Breast epithelium (tissue), 4 donors: ENCODE measurements around the gene TRIM27. TPM values are rescaled to one million over a fixed set of nuclear protein-coding genes. Genes with fewer than 3 reads are reported as not detected.

Experiments used
- DNase-seq, 2 donors: peaks; one replicate each; pipeline ENCODE4 v3.0.0-alpha.2; 2019; ENCODE audit warnings: low spot score in 2 of 2
- H3K27ac ChIP-seq, 2 donors: fragments of 200-600 bp; sonication (generic) in 1 of 2; one replicate each; pipeline ENCODE4 v1.5.1; 2016 to 2019; ENCODE audit warnings: mild to moderate bottlenecking in 1 of 2
- H3K27me3 ChIP-seq, 2 donors: fragments of 200-600 bp; sonication (generic) in 1 of 2; one replicate each; pipeline versions ENCODE4 v1.5.1 to v1.6.0; 2017 to 2019; ENCODE audit warnings: control low read depth in 1 of 2, mild to moderate bottlenecking in 1 of 2
- H3K36me3 ChIP-seq: fragments of 200-600 bp; one replicate; pipeline ENCODE4 v1.5.1; 2019
- H3K4me1 ChIP-seq, 2 donors: fragments of 200-600 bp; sonication (generic); one replicate each; pipeline ENCODE4 v1.5.1; 2016 to 2019; ENCODE audit warnings: control low read depth in 1 of 2
- H3K4me3 ChIP-seq, 3 donors: fragments of 200-600 bp; sonication (generic); 1 replicate in 2 of 3; 2 replicates in 1 of 3; pipeline ENCODE4 v1.5.1; 2016 to 2019; ENCODE audit warnings: mild to moderate bottlenecking in 3 of 3, moderate library complexity in 2 of 3
- H3K9me3 ChIP-seq, 2 donors: fragments of 200-600 bp; sonication (generic) in 1 of 2; one replicate each; pipeline ENCODE4 v1.5.1; 2016 to 2019; ENCODE audit warnings: control low read depth in 1 of 2
- CTCF ChIP-seq, 3 donors: fragments of 450-650 bp; IDR thresholded peaks; one replicate each; pipeline ENCODE4 v1.5.1; 2016 to 2017; ENCODE audit warnings: antibody characterized with exemption in 3 of 3, mild to moderate bottlenecking in 3 of 3, moderate library complexity in 3 of 3
- POLR2A ChIP-seq: fragments of 450-650 bp; IDR thresholded peaks from one replicate; pipeline ENCODE4 v1.6.1; 2016; ENCODE audit warnings: antibody characterized with exemption, mild to moderate bottlenecking, moderate library complexity
- POLR2AphosphoS5 ChIP-seq, 3 donors: sonication (generic); formaldehyde crosslinking; IDR thresholded peaks; one replicate each; pipeline ENCODE4 v1.6.1; 2017; ENCODE audit warnings: antibody characterized with exemption in 3 of 3
- intact Hi-C: fragments of 100-400 bp; cut with DNase I; formaldehyde crosslinking; loops from one replicate; pipeline ENCODE4 v1.15.1; 2023; ENCODE audit warnings: low total_unique reads
- total RNA-seq, 3 donors: library from RNA; depleted of rRNA; stranded (reverse); fragments of >200 nt; gene quantifications; one replicate each; pipeline ENCODE4 v1.1.0, GENCODE V29; 2016

TRIM27 gene
- total RNA-seq, 3 donors from 2014 or later, result 38.7 to 106 (median 80.3) TPM

- intact Hi-C loops, result no loop called here
- DNase-seq, result peak; percentile 61 to 82
- Histone ChIP-seq H3K4me3 (no peak overlapping the region), H3K9me3 (no peaks in the 10 kb centered on the region), H3K36me3 (no peaks in the 10 kb centered on the region), H3K4me1 (no peaks in the 10 kb centered on the region), H3K27ac (peak overlapping the region; percentile 77 to 86), H3K27me3 (no peaks in the 10 kb centered on the region)
- TF ChIP-seq CTCF (IDR thresholded peaks at IDR 0.05) (no peak), POLR2AphosphoS5 (IDR thresholded peaks at IDR 0.05) (peak in 2 of 3 donors; percentile 16 to 42)
Measured at GRCh38 chr6:28910901-28911690, 12.7 kb downstream of the TRIM27 start.

- intact Hi-C loops, result no loop called here
- Histone ChIP-seq H3K27me3 (no peaks in the 10 kb centered on the region), H3K36me3 (peaks cover 12% of the 10 kb centered on the region), H3K4me1 (no peaks in the 10 kb centered on the region), H3K4me3 (no peak overlapping the region), H3K27ac (no peak overlapping the region), H3K9me3 (no peaks in the 10 kb centered on the region)
- DNase-seq, result no peak
- no peak for TF ChIP-seq POLR2AphosphoS5 (IDR thresholded peaks at IDR 0.05)
- no peak for TF ChIP-seq POLR2A
- no peak for TF ChIP-seq CTCF (IDR thresholded peaks at IDR 0.05)
Measured at GRCh38 chr6:28907394-28907793, 16.4 kb downstream of the TRIM27 start.

- intact Hi-C loops, result no loop called here
- Histone ChIP-seq H3K36me3 (peaks cover 12% of the 10 kb centered on the region), H3K9me3 (no peaks in the 10 kb centered on the region), H3K27ac (no peak overlapping the region), H3K4me1 (no peaks in the 10 kb centered on the region), H3K27me3 (no peaks in the 10 kb centered on the region), H3K4me3 (no peak overlapping the region)
- no peak for DNase-seq
- TF ChIP-seq CTCF (IDR thresholded peaks at IDR 0.05), result no peak
- no peak for TF ChIP-seq POLR2AphosphoS5 (IDR thresholded peaks at IDR 0.05)
Measured at GRCh38 chr6:28906669-28907068, 17.1 kb downstream of the TRIM27 start.

- no peak overlapping the region for H3K27ac ChIP-seq
Measured at GRCh38 chr6:28903686-28904085, 20.1 kb downstream of the TRIM27 start.

More at GRCh38 chr6:28903686-28904085, 20.1 kb downstream of the TRIM27 start:
- no peaks in the 10 kb centered on the region for H3K9me3 ChIP-seq
- no peaks in the 10 kb centered on the region for H3K4me1 ChIP-seq
- TF ChIP-seq CTCF (IDR thresholded peaks at IDR 0.05), result no peak
- TF ChIP-seq POLR2A, result no peak
- TF ChIP-seq POLR2AphosphoS5 (IDR thresholded peaks at IDR 0.05), result no peak
- no peak for DNase-seq
- H3K4me3 ChIP-seq, result no peak overlapping the region
- no peaks in the 10 kb centered on the region for H3K27me3 ChIP-seq
- H3K36me3 ChIP-seq, result peaks cover 12% of the 10 kb centered on the region
- intact Hi-C loops, result no loop called here
